HepG2 (cell line): ENCODE results near the gene SLC35G2. TPM values are rescaled to one million over a fixed set of nuclear protein-coding genes. Genes with fewer than 3 reads are reported as not detected.

Source experiments
- ATAC-seq: fragments of 200-7000 bp; cut with Tn5 transposase; 3 replicates; pipeline ENCODE4 v1.9.1; 2020; ENCODE audit warnings: mild to moderate bottlenecking, moderate library complexity
- BruUV-seq: library from RNA; stranded (reverse); fragments of 400-500 nt; replicated peaks from 2 replicates; lab custom pipeline; 2021; lab: Mats Ljungman, UMichigan
- CTCF ChIA-PET: fragments of 300-600 bp; formaldehyde crosslinking; extraction: SDS; loops from one replicate; lab custom pipeline; 2021; ENCODE audit warnings: low total read pairs, inconsistent platforms, low intra/inter-chr PET ratio; lab: Yijun Ruan, JAX
- POLR2A ChIA-PET: fragments of 350-600 bp; sonication (Branson Sonifier 250); formaldehyde crosslinking; loops from one replicate; lab custom pipeline; 2020; ENCODE audit warnings: antibody characterized with exemption, inconsistent platforms; lab: Yijun Ruan, JAX
- DNase-seq: peaks from one replicate; pipeline ENCODE4 v3.0.0-alpha.2; 2015; ENCODE audit warnings: low spot score
- FAIRE-seq: peaks from 3 replicates; lab custom pipeline; 2011; peaks lifted over from hg19 to GRCh38; lab: Jason Lieb, UNC
- H2AFZ ChIP-seq: one replicate; pipeline ENCODE4 v1.6.1; 2011; ENCODE audit warnings: low read length, inconsistent platforms
- H3K27ac ChIP-seq: fragments of 300-600 bp; 3 replicates; pipeline ENCODE4 v1.8.0; 2011; ENCODE audit warnings: mixed run types, mild to moderate bottlenecking, mixed read lengths, low read length, inconsistent platforms; ENCODE audit not compliant: insufficient read depth; ENCODE audit errors: extremely low read length
- H3K27me3 ChIP-seq, 2 experiments: fragments of 200-600 bp in 1 of 2; 2 replicates in 1 of 2; 3 replicates in 1 of 2; pipeline versions ENCODE4 v1.6.0 to v1.8.0; 2011; ENCODE audit warnings: low read length in 2 of 2, mild to moderate bottlenecking in 2 of 2, moderate library complexity in 2 of 2, inconsistent platforms in 1 of 2; ENCODE audit not compliant: insufficient read depth in 2 of 2, control insufficient read depth in 1 of 2
- H3K36me3 ChIP-seq, 2 experiments: fragments of 200-600 bp in 1 of 2; replicated peaks in 1 of 2; 2 replicates in 1 of 2; 3 replicates in 1 of 2; pipeline versions ENCODE4 v1.5.1 to v1.8.0; 2011; ENCODE audit warnings: low read length in 2 of 2, inconsistent platforms in 1 of 2; ENCODE audit not compliant: insufficient read depth in 2 of 2, control insufficient read depth in 1 of 2
- H3K4me1 ChIP-seq: 2 replicates; pipeline ENCODE4 v1.5.1; 2012; ENCODE audit warnings: low read length, inconsistent platforms; ENCODE audit not compliant: insufficient read depth
- H3K4me2 ChIP-seq: 2 replicates; pipeline ENCODE4 v1.6.0; 2011; ENCODE audit warnings: low read depth, low read length, inconsistent platforms
- H3K4me3 ChIP-seq, 3 experiments: fragments of 200-600 bp in 1 of 3; sonication (generic), shearing (Covaris generic) in 1 of 3; replicated peaks in 1 of 3; 2 replicates each; pipeline ENCODE4 v1.5.1; 2011 to 2016; ENCODE audit warnings: low read length in 3 of 3, inconsistent platforms in 2 of 3, low read depth in 2 of 3, mild to moderate bottlenecking in 2 of 3, control low read depth in 1 of 3, mixed read lengths in 1 of 3; ENCODE audit not compliant: insufficient read depth in 1 of 3
- H3K79me2 ChIP-seq: one replicate; pipeline ENCODE4 v1.6.1; 2011; ENCODE audit warnings: low read length, inconsistent platforms; ENCODE audit not compliant: insufficient read depth
- H3K9ac ChIP-seq: 2 replicates; pipeline ENCODE4 v1.6.0; 2011; ENCODE audit warnings: mild to moderate bottlenecking, low read depth, low read length, inconsistent platforms; ENCODE audit not compliant: insufficient read depth
- H3K9me3 ChIP-seq: 2 replicates; pipeline ENCODE4 v1.5.1; 2012; ENCODE audit warnings: mild to moderate bottlenecking, low read length
- H4K20me1 ChIP-seq: 2 replicates; pipeline ENCODE4 v1.6.0; 2011; ENCODE audit warnings: inconsistent platforms, mild to moderate bottlenecking, low read length, moderate library complexity; ENCODE audit not compliant: insufficient read depth
- EED ChIP-seq: sonication (generic); formaldehyde crosslinking; IDR thresholded peaks from 2 replicates; pipeline ENCODE4 v1.5.0; 2020; ENCODE audit warnings: mild to moderate bottlenecking, missing genetic modification reagents
- EHMT2 ChIP-seq: fragments of 200-600 bp; sonication (generic); IDR thresholded peaks from 2 replicates; pipeline ENCODE4 v1.7.0; 2017; ENCODE audit warnings: antibody characterized with exemption, low read depth, low read length, borderline replicate concordance
- MBNL3 ChIP-seq: fragments of 250-450 bp; sonication (Bioruptor Pico); conservative IDR thresholded peaks from 2 replicates; pipeline ENCODE4 v1.8.0; 2022; ENCODE audit warnings: mild to moderate bottlenecking, inconsistent platforms
- NFYC ChIP-seq: IDR thresholded peaks from 2 replicates; pipeline ENCODE4 v1.6.1; 2016; ENCODE audit warnings: missing genetic modification reagents, missing compliant biosample characterization
- PCBP1 ChIP-seq: fragments of 200-400 bp; formaldehyde crosslinking; IDR thresholded peaks from 2 replicates; pipeline ENCODE4 v1.6.1; 2017; ENCODE audit warnings: mild to moderate bottlenecking, low read depth, low read length, borderline replicate concordance
- PHB2 ChIP-seq: fragments of 450-650 bp; IDR thresholded peaks from 2 replicates; pipeline ENCODE4 v1.6.1; 2018; ENCODE audit not compliant: partially characterized antibody
- SP1 ChIP-seq, 2 experiments: fragments of 450-650 bp in 1 of 2; sonication (generic) in 1 of 2; formaldehyde crosslinking in 1 of 2; IDR thresholded peaks; 2 replicates each; pipeline versions ENCODE4 v1.4.0 to v1.6.1; 2016 to 2020; ENCODE audit warnings: missing genetic modification reagents in 1 of 2
- TMF1 ChIP-seq: sonication (generic); formaldehyde crosslinking; IDR thresholded peaks from 2 replicates; pipeline ENCODE4 v1.8.1; 2022; ENCODE audit warnings: low read depth, missing genetic modification reagents
- ZFP36 ChIP-seq: fragments of 150-350 bp; IDR thresholded peaks from 2 replicates; pipeline ENCODE4 v1.6.1; 2018; ENCODE audit warnings: borderline replicate concordance, low read length, low read depth; ENCODE audit not compliant: partially characterized antibody
- ZNF143 ChIP-seq: sonication (generic); formaldehyde crosslinking; IDR thresholded peaks from 2 replicates; pipeline ENCODE4 v1.4.0; 2020; ENCODE audit warnings: missing genetic modification reagents
- ZNF543 ChIP-seq: sonication (generic); formaldehyde crosslinking; IDR thresholded peaks from 2 replicates; pipeline ENCODE4 v1.4.0; 2020; ENCODE audit warnings: mild to moderate bottlenecking, missing genetic modification reagents
- ZNF644 ChIP-seq: IDR thresholded peaks from 2 replicates; pipeline ENCODE4 v1.6.1; 2016; ENCODE audit warnings: low read depth
- ZSCAN30 ChIP-seq: sonication (generic); formaldehyde crosslinking; IDR thresholded peaks from 2 replicates; pipeline ENCODE4 v1.5.0; 2020; ENCODE audit warnings: mild to moderate bottlenecking, missing genetic modification reagents
- WGBS: methylation state at CpG from one replicate; pipeline ENCODE4 v1.1.6; 2017; ENCODE audit warnings: low lambda C conversion rate; 5-methylcytosine and 5-hydroxymethylcytosine counted together
- in situ Hi-C: cut with HindIII; loops from 2 replicates; pipeline ENCODE4 v1.10.0; 2017; ENCODE audit warnings: low pct_unique_long_range_greater_than_20kb; ENCODE audit not compliant: extremely low pct_ligation_motif_present
- intact Hi-C: fragments of 100-400 bp; cut with micrococcal nuclease; formaldehyde crosslinking; loops from one replicate; pipeline ENCODE4 v1.10.0; 2022; ENCODE audit not compliant: unreplicated experiment
- polyA plus RNA-seq, 8 experiments: library from polyadenylated mRNA; depleted of rRNA in 3 of 8; stranded (reverse) in 7 of 8; unstranded in 1 of 8; fragments of >200 nt; fragmentation: Illumina TruSeq in 4 of 8; extraction: Trizol in 4 of 8; gene quantifications; 2 replicates each; pipeline versions ENCODE4 v1.2.1 to v1.2.3, GENCODE V29; 2011 to 2016; ENCODE audit warnings: low read depth in 4 of 8, missing spikeins in 1 of 8, mixed read lengths in 1 of 8; ENCODE audit not compliant: insufficient read depth in 1 of 8
- total RNA-seq, 5 experiments: library from RNA; depleted of rRNA; stranded (reverse); fragments of >200 nt; fragmentation: Illumina TruSeq; extraction: Trizol; gene quantifications; 2 replicates each; pipeline ENCODE4 v1.2.3, GENCODE V29; 2016; ENCODE audit warnings: low read depth in 1 of 5
- TF ChIP-seq, protein P1 (sequence below): IDR thresholded peaks from 2 replicates; pipeline ENCODE4 v1.6.1; 2016; ENCODE audit warnings: low read depth
- TF ChIP-seq, protein P2 (sequence below): IDR thresholded peaks from 2 replicates; pipeline ENCODE4 v1.6.1; 2016
- TF ChIP-seq, protein P3 (sequence below): sonication (generic); formaldehyde crosslinking; IDR thresholded peaks from 2 replicates; pipeline ENCODE4 v1.4.0; 2020; ENCODE audit warnings: missing genetic modification reagents

SLC35G2 gene
- total and polyA plus RNA-seq, 2 of the 13 experiments (the other 11 are each of a cell fraction or from before 2014, with no cell fraction given) = 7.6 to 10.3 TPM

DNA sequence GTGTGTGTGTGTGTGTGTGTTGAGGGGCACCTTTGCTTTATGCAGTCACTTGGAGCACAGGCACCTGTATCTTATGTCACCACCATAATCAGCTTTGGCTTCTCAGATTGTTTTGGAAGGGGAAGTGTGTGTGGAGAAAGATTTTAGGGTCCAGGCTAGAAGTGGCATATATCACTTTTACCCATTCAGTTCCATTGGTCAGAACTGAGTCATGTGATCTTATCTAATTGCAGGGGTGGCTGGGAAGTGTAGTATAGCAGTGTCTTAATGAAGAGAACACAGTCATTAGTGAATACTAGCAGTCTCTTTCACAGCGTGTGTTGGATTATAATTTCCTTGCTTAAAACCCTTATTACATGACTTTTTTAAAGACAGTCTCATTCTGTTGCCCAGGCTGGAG is 63.6 kb downstream of the SLC35G2 start (continued):
- TF ChIP-seq NFYC (peak; percentile 45), ZNF143 (peak; percentile 51; the same call in 1 of the 2 replicates), EHMT2 (no peak), ZSCAN30 (CRISPR knock-in tag) (no peak), ZNF644 (CRISPR knock-in tag) (no peak)

DNA sequence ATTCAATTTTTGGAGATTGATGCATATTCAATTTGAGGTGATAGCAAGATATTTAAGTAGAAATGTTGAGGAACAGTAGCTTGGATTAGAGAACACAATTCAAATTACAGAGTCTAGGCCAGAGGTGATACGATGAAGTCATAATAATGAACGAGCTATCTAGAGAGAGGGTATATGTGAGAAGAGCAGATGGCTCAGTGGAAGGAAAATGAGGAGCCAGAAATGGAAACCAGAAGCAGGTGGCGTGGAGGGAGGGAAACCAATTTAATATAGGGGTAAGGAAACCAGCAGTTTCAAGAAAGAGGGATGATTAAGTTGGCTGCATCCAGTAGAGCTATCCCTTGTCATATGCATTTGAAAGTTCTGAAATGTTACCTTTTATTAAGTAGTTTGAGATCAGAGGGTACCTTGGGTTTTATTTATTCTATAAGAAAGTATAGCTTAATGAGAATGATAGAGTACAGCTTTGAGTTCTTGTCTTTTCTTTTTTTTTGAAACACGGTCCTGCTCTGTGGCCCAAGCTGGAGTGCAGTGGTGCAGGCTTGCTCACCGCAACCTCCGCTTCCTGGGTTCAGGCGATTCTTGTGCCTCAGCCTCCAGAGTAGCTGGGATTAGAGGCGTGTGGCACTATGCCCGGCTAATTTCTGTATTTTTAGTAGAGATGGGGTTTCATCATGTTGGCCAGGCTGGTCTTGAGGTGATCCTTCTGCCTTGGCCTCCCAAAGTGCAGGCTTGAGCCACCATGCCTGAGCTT is 65.2 kb downstream of the SLC35G2 start:
- ATAC-seq = no peak
- no peak for TF ChIP-seq TMF1
- TF ChIP-seq PHB2 = no peak
- TF ChIP-seq PCBP1 = no peak
- TF ChIP-seq, protein P1, sequence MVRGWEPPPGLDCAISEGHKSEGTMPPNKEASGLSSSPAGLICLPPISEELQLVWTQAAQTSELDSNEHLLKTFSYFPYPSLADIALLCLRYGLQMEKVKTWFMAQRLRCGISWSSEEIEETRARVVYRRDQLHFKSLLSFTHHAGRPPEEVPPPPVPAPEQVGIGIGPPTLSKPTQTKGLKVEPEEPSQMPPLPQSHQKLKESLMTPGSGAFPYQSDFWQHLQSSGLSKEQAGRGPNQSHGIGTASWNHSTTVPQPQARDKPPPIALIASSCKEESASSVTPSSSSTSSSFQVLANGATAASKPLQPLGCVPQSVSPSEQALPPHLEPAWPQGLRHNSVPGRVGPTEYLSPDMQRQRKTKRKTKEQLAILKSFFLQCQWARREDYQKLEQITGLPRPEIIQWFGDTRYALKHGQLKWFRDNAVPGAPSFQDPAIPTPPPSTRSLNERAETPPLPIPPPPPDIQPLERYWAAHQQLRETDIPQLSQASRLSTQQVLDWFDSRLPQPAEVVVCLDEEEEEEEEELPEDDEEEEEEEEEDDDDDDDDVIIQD = no peak
- TF ChIP-seq ZFP36 = no peak
- no peak for TF ChIP-seq ZNF543 (CRISPR knock-in tag)
- TF ChIP-seq, protein P2, sequence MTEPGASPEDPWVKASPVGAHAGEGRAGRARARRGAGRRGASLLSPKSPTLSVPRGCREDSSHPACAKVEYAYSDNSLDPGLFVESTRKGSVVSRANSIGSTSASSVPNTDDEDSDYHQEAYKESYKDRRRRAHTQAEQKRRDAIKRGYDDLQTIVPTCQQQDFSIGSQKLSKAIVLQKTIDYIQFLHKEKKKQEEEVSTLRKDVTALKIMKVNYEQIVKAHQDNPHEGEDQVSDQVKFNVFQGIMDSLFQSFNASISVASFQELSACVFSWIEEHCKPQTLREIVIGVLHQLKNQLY = no peak
- TF ChIP-seq, protein P3, sequence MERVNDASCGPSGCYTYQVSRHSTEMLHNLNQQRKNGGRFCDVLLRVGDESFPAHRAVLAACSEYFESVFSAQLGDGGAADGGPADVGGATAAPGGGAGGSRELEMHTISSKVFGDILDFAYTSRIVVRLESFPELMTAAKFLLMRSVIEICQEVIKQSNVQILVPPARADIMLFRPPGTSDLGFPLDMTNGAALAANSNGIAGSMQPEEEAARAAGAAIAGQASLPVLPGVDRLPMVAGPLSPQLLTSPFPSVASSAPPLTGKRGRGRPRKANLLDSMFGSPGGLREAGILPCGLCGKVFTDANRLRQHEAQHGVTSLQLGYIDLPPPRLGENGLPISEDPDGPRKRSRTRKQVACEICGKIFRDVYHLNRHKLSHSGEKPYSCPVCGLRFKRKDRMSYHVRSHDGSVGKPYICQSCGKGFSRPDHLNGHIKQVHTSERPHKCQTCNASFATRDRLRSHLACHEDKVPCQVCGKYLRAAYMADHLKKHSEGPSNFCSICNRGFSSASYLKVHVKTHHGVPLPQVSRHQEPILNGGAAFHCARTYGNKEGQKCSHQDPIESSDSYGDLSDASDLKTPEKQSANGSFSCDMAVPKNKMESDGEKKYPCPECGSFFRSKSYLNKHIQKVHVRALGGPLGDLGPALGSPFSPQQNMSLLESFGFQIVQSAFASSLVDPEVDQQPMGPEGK (CRISPR knock-in tag) = no peak
- TF ChIP-seq MBNL3 (CRISPR knock-in tag) = no peak
- no peak for TF ChIP-seq EED (CRISPR knock-in tag)
- TF ChIP-seq SP1 (IDR thresholded peaks at IDR 0.05) = no peak
- TF ChIP-seq SP1 (CRISPR knock-in tag; IDR thresholded peaks at IDR 0.05) = no peak

More for the DNA sequence above, 65.2 kb downstream of the SLC35G2 start:
- Histone ChIP-seq H3K4me3 (no peak overlapping the region), H3K4me1 (peaks cover 8% of the 10 kb centered on the region; the same call in 1 of the 2 replicates), H2AFZ (no peak overlapping the region), H3K27me3 (no peaks in the 10 kb centered on the region), H3K9me3 (no peaks in the 10 kb centered on the region), H3K4me2 (no peak overlapping the region), H3K79me2 (peaks cover 80% of the 10 kb centered on the region), H3K27ac (no peak overlapping the region), H3K9ac (no peak overlapping the region), H3K36me3 (no peaks in the 10 kb centered on the region), H4K20me1 (peaks cover 4% of the 10 kb centered on the region; the same call in 1 of the 2 replicates)
- ChIA-PET CTCF (no interaction called here), POLR2A (interaction anchor here (0.7 kb wide), 1 partner anchor 17 kb away, joined by 3 read pairs; no protein-coding TSS in a partner anchor)
- in situ Hi-C loops (no loop called here), intact Hi-C loops (no loop called here)
- BruUV-seq = no TSS peak
- FAIRE-seq (no peak), DNase-seq (no peak)
- 97% methylated on average over 9 of the region's 9 CpGs for WGBS
